Measurements from ENCODE around the gene JMJD4.

- TF ChIP-seq POLR2A (IDR thresholded peaks at IDR 0.05), result no peak
- no peak for TF ChIP-seq POLR2AphosphoS5 (IDR thresholded peaks at IDR 0.05)
Measured at GRCh38 chr1:227781314-227781930, 46.3 kb upstream of the JMJD4 start.
